Erythroblast (primary cell): ENCODE data around the gene SMURF1.

Experiments
- GATA1 ChIP-seq: IDR thresholded peaks from 2 replicates; pipeline ENCODE4 v1.6.1; 2011; ENCODE audit warnings: low read depth, mild to moderate bottlenecking, control low read depth, low read length, moderate library complexity
- POLR2A ChIP-seq: IDR thresholded peaks from 2 replicates; pipeline ENCODE4 v1.6.1; 2011; ENCODE audit warnings: mild to moderate bottlenecking, low read length

- TF ChIP-seq POLR2A (no peak), GATA1 (no peak)
Observed at GRCh38 chr7:99050971-99051370, 92.9 kb downstream of the SMURF1 start.
